Measurements from ENCODE around the gene TSR1.

TSR1 gene

GRCh38 chr17:2337544-2338314 is 1.5 kb upstream of the TSR1 start:
- no peak for TF ChIP-seq CTCF (conservative IDR thresholded peaks at IDR 0.05; ENCODE audit: low read length)
- DNase-seq (ENCODE audit: low read depth): peak; percentile 43
- H3K4me3 ChIP-seq (ENCODE audit: low read length): peak overlapping the region; percentile 93

GRCh38 chr17:2336852-2337543 is 741 bp upstream of the TSR1 start, which contains the start of gene SGSM2:
SGSM2 (plus strand) TSS chr17:2337501; CDS start chr17:2337689, 188 bp downstream.
- no peak for TF ChIP-seq CTCF (conservative IDR thresholded peaks at IDR 0.05; ENCODE audit: low read length)
- peak within 1 kb of the TSS; percentile 93 for H3K4me3 ChIP-seq (ENCODE audit: low read length)
- DNase-seq (ENCODE audit: low read depth): peak; percentile 33

GRCh38 chr17:2335726-2336214 is 487 bp downstream of the TSR1 start:
- TF ChIP-seq CTCF (conservative IDR thresholded peaks at IDR 0.05; ENCODE audit: low read length): no peak

GRCh38 chr17:2331303-2331702 is 5.0 kb downstream of the TSR1 start:
- TF ChIP-seq CTCF (conservative IDR thresholded peaks at IDR 0.05; ENCODE audit: low read length): no peak
- no peak overlapping the region for H3K4me3 ChIP-seq (ENCODE audit: low read length)
- no peak for DNase-seq (ENCODE audit: low read depth)

More at GRCh38 chr17:2335726-2336214, 487 bp downstream of the TSR1 start:
- DNase-seq (ENCODE audit: low read depth): peak; percentile 27
- peak overlapping the region; percentile 93 for H3K4me3 ChIP-seq (ENCODE audit: low read length)

- DNase-seq (ENCODE audit: low read depth): no peak
- H3K4me3 ChIP-seq (ENCODE audit: low read length): no peak overlapping the region
- no peak for TF ChIP-seq CTCF (conservative IDR thresholded peaks at IDR 0.05; ENCODE audit: low read length)
These were observed 12.5 kb downstream of the TSR1 start for GRCh38 chr17:2323629-2324314.

- H3K4me3 ChIP-seq (ENCODE audit: low read length): no peak overlapping the region
- no peak for DNase-seq (ENCODE audit: low read depth)
- TF ChIP-seq CTCF (conservative IDR thresholded peaks at IDR 0.05; ENCODE audit: low read length): no peak
These were observed 14.9 kb downstream of the TSR1 start for GRCh38 chr17:2321399-2321798.

Measured in AG10803 (cell line).